H9 (cell line): ENCODE measurements around the gene LRMDA. TPM values are rescaled to one million over a fixed set of nuclear protein-coding genes. Genes with fewer than 3 reads are reported as not detected.

Source experiments
- DNase-seq: peaks from one replicate; pipeline ENCODE4 v3.0.0-alpha.2; 2017
- H2AFZ ChIP-seq: one replicate; pipeline ENCODE4 v1.6.1; 2013; ENCODE audit warnings: mild to moderate bottlenecking, low read length, control low read depth, moderate library complexity
- H2AK5ac ChIP-seq: 2 replicates; pipeline ENCODE4 v1.6.1; 2013; ENCODE audit warnings: low read length, control low read depth, mixed read lengths; ENCODE audit not compliant: insufficient read length
- H2BK120ac ChIP-seq: one replicate; pipeline ENCODE4 v1.6.1; 2013; ENCODE audit warnings: low read depth, mild to moderate bottlenecking, low read length, control low read depth, inconsistent platforms; ENCODE audit not compliant: poor library complexity, severe bottlenecking
- H2BK12ac ChIP-seq: 2 replicates; pipeline ENCODE4 v1.6.1; 2013; ENCODE audit warnings: low read length, control low read depth, mixed read lengths, low read depth; ENCODE audit not compliant: insufficient read length
- H2BK15ac ChIP-seq: 2 replicates; pipeline ENCODE4 v1.6.1; 2013; ENCODE audit warnings: low read depth, low read length, control low read depth
- H2BK20ac ChIP-seq: one replicate; pipeline ENCODE4 v1.6.1; 2013; ENCODE audit warnings: low read depth, mild to moderate bottlenecking, low read length, control low read depth, inconsistent platforms; ENCODE audit not compliant: poor library complexity, severe bottlenecking
- H2BK5ac ChIP-seq: 2 replicates; pipeline ENCODE4 v1.6.1; 2013; ENCODE audit warnings: low read length, control low read depth, mixed read lengths; ENCODE audit not compliant: insufficient read length
- H3K14ac ChIP-seq: 2 replicates; pipeline ENCODE4 v1.6.1; 2013; ENCODE audit warnings: low read length, control low read depth; ENCODE audit not compliant: insufficient read depth
- H3K18ac ChIP-seq: 2 replicates; pipeline ENCODE4 v1.6.1; 2013; ENCODE audit warnings: low read depth, mild to moderate bottlenecking, mixed read lengths, low read length, control low read depth; ENCODE audit not compliant: insufficient read length
- H3K23ac ChIP-seq: 2 replicates; pipeline ENCODE4 v1.6.1; 2013; ENCODE audit warnings: low read length, control low read depth, mixed read lengths, low read depth; ENCODE audit not compliant: insufficient read length
- H3K23me2 ChIP-seq: 2 replicates; pipeline ENCODE4 v1.6.1; 2013; ENCODE audit warnings: low read depth, mild to moderate bottlenecking, mixed read lengths, low read length, control low read depth; ENCODE audit not compliant: insufficient read length, poor library complexity, severe bottlenecking
- H3K27ac ChIP-seq: 2 replicates; pipeline ENCODE4 v1.5.1; 2013; ENCODE audit warnings: low read length, control low read depth, mixed read lengths, low read depth; ENCODE audit not compliant: insufficient read length
- H3K27me3 ChIP-seq: 2 replicates; pipeline ENCODE4 v1.6.1; 2013; ENCODE audit warnings: low read length, control low read depth, inconsistent platforms; ENCODE audit not compliant: insufficient read depth
- H3K4ac ChIP-seq: 2 replicates; pipeline ENCODE4 v1.6.1; 2013; ENCODE audit warnings: low read depth, mild to moderate bottlenecking, control low read depth, inconsistent platforms, low read length, moderate library complexity
- H3K4me1 ChIP-seq: 2 replicates; pipeline ENCODE4 v1.6.1; 2013; ENCODE audit warnings: low read length, control low read depth, inconsistent platforms; ENCODE audit not compliant: insufficient read depth
- H3K4me2 ChIP-seq: 2 replicates; pipeline ENCODE4 v1.6.1; 2013; ENCODE audit warnings: low read length, control low read depth, mixed read lengths; ENCODE audit not compliant: insufficient read length, insufficient read depth
- H3K56ac ChIP-seq: 2 replicates; pipeline ENCODE4 v1.6.1; 2013; ENCODE audit warnings: low read depth, mild to moderate bottlenecking, mixed read lengths, low read length, control low read depth; ENCODE audit not compliant: insufficient read length
- H3K79me1 ChIP-seq: 2 replicates; pipeline ENCODE4 v1.6.1; 2013; ENCODE audit warnings: low read depth, mild to moderate bottlenecking, moderate library complexity, low read length, control low read depth, inconsistent platforms; ENCODE audit not compliant: insufficient read depth, poor library complexity, severe bottlenecking
- H3K79me2 ChIP-seq: 2 replicates; pipeline ENCODE4 v1.6.1; 2013; ENCODE audit warnings: low read length, control low read depth, inconsistent platforms; ENCODE audit not compliant: insufficient read depth
- H3K9ac ChIP-seq: 2 replicates; pipeline ENCODE4 v1.6.1; 2013; ENCODE audit warnings: low read length, control low read depth, mixed read lengths; ENCODE audit not compliant: insufficient read length; ENCODE audit errors: extremely low read depth
- H3K9me3 ChIP-seq: one replicate; pipeline ENCODE4 v1.6.1; 2013; ENCODE audit warnings: low read depth, low read length, inconsistent platforms; ENCODE audit not compliant: control insufficient read depth
- H3T11ph ChIP-seq: one replicate; pipeline ENCODE4 v1.6.1; 2013; ENCODE audit warnings: mild to moderate bottlenecking, low read length, control low read depth, inconsistent platforms
- H4K20me1 ChIP-seq: one replicate; pipeline ENCODE4 v1.6.1; 2013; ENCODE audit not compliant: control insufficient read depth, insufficient read length, insufficient read depth
- H4K5ac ChIP-seq: 2 replicates; pipeline ENCODE4 v1.6.1; 2013; ENCODE audit warnings: low read depth, mild to moderate bottlenecking, mixed read lengths, low read length, control low read depth; ENCODE audit not compliant: insufficient read length
- H4K8ac ChIP-seq: replicated peaks from 2 replicates; pipeline ENCODE4 v1.6.1; 2013; ENCODE audit warnings: low read length, control low read depth, mixed read lengths, low read depth; ENCODE audit not compliant: insufficient read length
- H4K91ac ChIP-seq: 2 replicates; pipeline ENCODE4 v1.6.1; 2013; ENCODE audit warnings: low read depth, mild to moderate bottlenecking, moderate library complexity, mixed read lengths, low read length, control low read depth; ENCODE audit not compliant: insufficient read length
- H3K27ac Mint-ChIP-seq, 3 experiments: 2 replicates in 2 of 3; 3 replicates in 1 of 3; pipeline ENCODE4 v1.8.0; 2020 to 2021; ENCODE audit warnings: mixed read lengths in 3 of 3, mild to moderate bottlenecking in 1 of 3, moderate library complexity in 1 of 3
- H3K27me3 Mint-ChIP-seq: 2 replicates; pipeline ENCODE4 v1.8.0; 2021; ENCODE audit warnings: low read depth, mild to moderate bottlenecking, moderate library complexity, mixed read lengths
- H3K36me3 Mint-ChIP-seq, 3 experiments: 2 replicates in 2 of 3; 3 replicates in 1 of 3; pipeline ENCODE4 v1.8.0; 2020 to 2021; ENCODE audit warnings: low read depth in 3 of 3, mixed read lengths in 3 of 3; ENCODE audit not compliant: insufficient read depth in 1 of 3
- H3K4me1 Mint-ChIP-seq, 2 experiments: 2 replicates each; pipeline ENCODE4 v1.8.0; 2020; ENCODE audit warnings: mixed read lengths in 2 of 2
- H3K4me3 Mint-ChIP-seq, 2 experiments: 2 replicates in 1 of 2; 3 replicates in 1 of 2; pipeline ENCODE4 v1.8.0; 2020 to 2021; ENCODE audit warnings: mild to moderate bottlenecking in 2 of 2, mixed read lengths in 2 of 2, moderate library complexity in 1 of 2
- H3K9me3 Mint-ChIP-seq, 2 experiments: 2 replicates in 1 of 2; 3 replicates in 1 of 2; pipeline ENCODE4 v1.8.0; 2020; ENCODE audit warnings: mild to moderate bottlenecking in 2 of 2, mixed read lengths in 2 of 2, moderate library complexity in 1 of 2
- CTCF ChIP-seq: fragments of 200-600 bp; sonication (generic); conservative IDR thresholded peaks from 3 replicates; pipeline ENCODE4 v1.8.0; 2021; ENCODE audit warnings: antibody characterized with exemption, mild to moderate bottlenecking
- WGBS: extraction: QIAGEN DNeasy Blood & Tissue Kit; methylation state at CpG from one replicate; pipeline ENCODE4 v1.1.7; 2013; ENCODE audit warnings: missing lambda C conversion rate, low lambda C conversion rate, mixed read lengths; ENCODE audit not compliant: insufficient read length; ENCODE audit errors: extremely low coverage; 5-methylcytosine and 5-hydroxymethylcytosine counted together
- total RNA-seq: library from RNA; stranded (reverse); gene quantifications from 2 replicates; pipeline ENCODE4 v1.2.1, GENCODE V29; 2021

Gene LRMDA
- total RNA-seq, 1 experiment from 2014 or later = 1.8 TPM

GRCh38 chr10:75502389-75502788, 71.0 kb downstream of the LRMDA start:
- H3K27me3 ChIP-seq = no peaks in the 10 kb centered on the region; the same call in 1 of the 2 replicates
- H2AFZ ChIP-seq = no peak overlapping the region
- H3K27ac ChIP-seq = no peak overlapping the region
- peaks cover 0 to 2% of the 10 kb centered on the region in 2 experiments; a peak in 1 of 5 replicates for H3K9me3 Mint-ChIP-seq
- H3K79me2 ChIP-seq = no peaks in the 10 kb centered on the region
- no peaks in the 10 kb centered on the region for H3K79me1 ChIP-seq
- no peaks in the 10 kb centered on the region for H4K20me1 ChIP-seq
- no peak overlapping the region for H3K14ac ChIP-seq
- H3K27ac Mint-ChIP-seq = no peak overlapping the region
- H2BK15ac ChIP-seq = no peak overlapping the region
- no peaks in the 10 kb centered on the region for H3K4me1 Mint-ChIP-seq
- H2BK20ac ChIP-seq = no peak overlapping the region
- H2BK12ac ChIP-seq = no peak overlapping the region
- H3K9ac ChIP-seq = no peak overlapping the region
- no peaks in the 10 kb centered on the region for H3K36me3 Mint-ChIP-seq
- no peak overlapping the region for H2AK5ac ChIP-seq
- H3K18ac ChIP-seq = no peak overlapping the region
- WGBS = no CpG with 5 or more reads among the region's 3 CpGs
- no peak overlapping the region for H4K8ac ChIP-seq
- no peak overlapping the region for H3K23ac ChIP-seq
- H3K4ac ChIP-seq = no peak overlapping the region
- H3K23me2 ChIP-seq = no peaks in the 10 kb centered on the region
- H4K91ac ChIP-seq = no peak overlapping the region
- no peak overlapping the region for H3T11ph ChIP-seq
- no peak overlapping the region for H3K56ac ChIP-seq
- TF ChIP-seq CTCF = no peak
- no peak overlapping the region for H4K5ac ChIP-seq
- no peaks in the 10 kb centered on the region for H3K4me1 ChIP-seq
- no peaks in the 10 kb centered on the region for H3K9me3 ChIP-seq
- peaks cover 28% of the 10 kb centered on the region for H3K27me3 Mint-ChIP-seq
- no peak overlapping the region for H2BK120ac ChIP-seq
- no peak overlapping the region for H2BK5ac ChIP-seq
- no peak for DNase-seq
- no peak overlapping the region for H3K4me2 ChIP-seq
- H3K4me3 Mint-ChIP-seq = no peak overlapping the region
